ENCODE measurements around the gene TSEN54.

TSEN54 gene

GRCh38 chr17:75521951-75522727, 5.8 kb downstream of the TSEN54 start:
- H3K4me3 Mint-ChIP-seq = no peak overlapping the region

GRCh38 chr17:75523647-75524046, 7.3 kb downstream of the TSEN54 start:
- Mint-ChIP-seq H3K9me3 (no peaks in the 10 kb centered on the region), H3K4me1 (peaks cover 5% of the 10 kb centered on the region), H3K4me3 (peak overlapping the region; percentile 38), H3K36me3 (ENCODE audit: low read depth) (peaks cover 24% of the 10 kb centered on the region), H3K27ac (no peak overlapping the region), H3K27me3 (ENCODE audit: low read depth, poor library complexity) (peaks cover 47% of the 10 kb centered on the region)
- no peak for TF ChIP-seq CTCF (IDR thresholded peaks at IDR 0.05)
- no peak for DNase-seq

More at GRCh38 chr17:75521951-75522727, 5.8 kb downstream of the TSEN54 start:
- Mint-ChIP-seq H3K27me3 (ENCODE audit: low read depth, poor library complexity) (peaks cover 39% of the 10 kb centered on the region), H3K36me3 (ENCODE audit: low read depth) (peaks cover 36% of the 10 kb centered on the region), H3K4me1 (peaks cover 18% of the 10 kb centered on the region), H3K27ac (no peak overlapping the region), H3K9me3 (no peaks in the 10 kb centered on the region)
- no peak for TF ChIP-seq CTCF (IDR thresholded peaks at IDR 0.05)
- DNase-seq = no peak

- Mint-ChIP-seq H3K27me3 (ENCODE audit: low read depth, poor library complexity) (peaks cover 50% of the 10 kb centered on the region), H3K9me3 (no peaks in the 10 kb centered on the region), H3K4me1 (peaks cover 5% of the 10 kb centered on the region), H3K4me3 (peak overlapping the region; percentile 55), H3K27ac (no peak overlapping the region), H3K36me3 (ENCODE audit: low read depth) (peaks cover 18% of the 10 kb centered on the region)
- DNase-seq = no peak
- TF ChIP-seq CTCF (IDR thresholded peaks at IDR 0.05) = no peak
Measured at GRCh38 chr17:75524269-75524969, 8.1 kb downstream of the TSEN54 start.

- DNase-seq = peak; percentile 80
- H3K27me3 Mint-ChIP-seq (ENCODE audit: low read depth, poor library complexity) = peaks cover 52% of the 10 kb centered on the region
Measured at GRCh38 chr17:75524970-75525805, 8.9 kb downstream of the TSEN54 start, which contains the start of gene LLGL2. Gene LLGL2 (plus strand): TSS chr17:75525697. CDS start chr17:75543427, 17,730 bp downstream.

More at GRCh38 chr17:75524970-75525805, 8.9 kb downstream of the TSEN54 start, which contains the start of gene LLGL2:
- Mint-ChIP-seq H3K36me3 (ENCODE audit: low read depth) (peaks cover 13% of the 10 kb centered on the region), H3K9me3 (no peaks in the 10 kb centered on the region), H3K27ac (no peak within 1 kb of the TSS), H3K4me3 (peak within 1 kb of the TSS; percentile 72), H3K4me1 (peaks cover 5% of the 10 kb centered on the region)
- TF ChIP-seq CTCF (IDR thresholded peaks at IDR 0.05) = no peak

Measured in nephron progenitor cell (in vitro differentiated cells).